ENCODE results near the gene FCAR.

DNA sequence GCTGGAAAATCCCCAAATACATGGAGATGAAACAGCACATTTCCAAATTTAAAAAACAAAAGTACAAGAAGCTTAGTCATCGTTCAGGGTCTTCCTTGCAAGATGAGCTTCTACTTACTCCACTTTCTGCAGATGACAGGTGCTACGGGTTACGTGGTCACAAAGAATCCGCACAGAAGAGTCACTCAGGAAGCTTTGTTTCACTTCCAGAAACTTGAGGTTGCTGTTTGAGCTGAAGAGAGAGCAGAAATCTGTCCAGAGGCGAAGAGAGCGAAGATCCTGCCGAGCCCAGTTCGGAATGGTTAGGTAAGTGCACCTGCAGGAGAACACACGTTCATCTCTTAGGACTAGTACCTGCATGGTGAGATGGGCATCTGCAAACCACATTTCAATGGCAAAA, 63.9 kb downstream of the FCAR start:
- TF ChIP-seq, protein P1, sequence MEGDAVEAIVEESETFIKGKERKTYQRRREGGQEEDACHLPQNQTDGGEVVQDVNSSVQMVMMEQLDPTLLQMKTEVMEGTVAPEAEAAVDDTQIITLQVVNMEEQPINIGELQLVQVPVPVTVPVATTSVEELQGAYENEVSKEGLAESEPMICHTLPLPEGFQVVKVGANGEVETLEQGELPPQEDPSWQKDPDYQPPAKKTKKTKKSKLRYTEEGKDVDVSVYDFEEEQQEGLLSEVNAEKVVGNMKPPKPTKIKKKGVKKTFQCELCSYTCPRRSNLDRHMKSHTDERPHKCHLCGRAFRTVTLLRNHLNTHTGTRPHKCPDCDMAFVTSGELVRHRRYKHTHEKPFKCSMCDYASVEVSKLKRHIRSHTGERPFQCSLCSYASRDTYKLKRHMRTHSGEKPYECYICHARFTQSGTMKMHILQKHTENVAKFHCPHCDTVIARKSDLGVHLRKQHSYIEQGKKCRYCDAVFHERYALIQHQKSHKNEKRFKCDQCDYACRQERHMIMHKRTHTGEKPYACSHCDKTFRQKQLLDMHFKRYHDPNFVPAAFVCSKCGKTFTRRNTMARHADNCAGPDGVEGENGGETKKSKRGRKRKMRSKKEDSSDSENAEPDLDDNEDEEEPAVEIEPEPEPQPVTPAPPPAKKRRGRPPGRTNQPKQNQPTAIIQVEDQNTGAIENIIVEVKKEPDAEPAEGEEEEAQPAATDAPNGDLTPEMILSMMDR (IDR thresholded peaks at IDR 0.05) = no peak
- no peak for TF ChIP-seq POLR2A (IDR thresholded peaks at IDR 0.05)
